Chondrocyte (in vitro differentiated cells): ENCODE data around the gene TMEM263. TPM values are rescaled to one million over a fixed set of nuclear protein-coding genes. Genes with fewer than 3 reads are reported as not detected.
"Not testable (repeated sequence)": the region's sequence is repeated elsewhere in the genome, so short reads cannot be mapped to it uniquely, and the experiment has no call there.

ENCODE experiments used
- DNase-seq: peaks from one replicate; pipeline ENCODE4 v3.0.0; 2021; ENCODE audit warnings: mixed read lengths, low spot score
- H3K27ac Mint-ChIP-seq: one replicate; pipeline ENCODE4 v1.8.0; 2021; ENCODE audit warnings: mild to moderate bottlenecking, moderate library complexity, mixed read lengths; ENCODE audit not compliant: unreplicated experiment
- H3K27me3 Mint-ChIP-seq: 2 replicates; pipeline ENCODE4 v1.8.0; 2021; ENCODE audit warnings: low read depth, mixed read lengths
- H3K36me3 Mint-ChIP-seq: 2 replicates; pipeline ENCODE4 v1.8.0; 2021; ENCODE audit warnings: low read depth, mixed read lengths
- H3K4me1 Mint-ChIP-seq: 2 replicates; pipeline ENCODE4 v1.8.0; 2021; ENCODE audit warnings: low read depth, mild to moderate bottlenecking, mixed read lengths
- H3K4me3 Mint-ChIP-seq: one replicate; pipeline ENCODE4 v1.8.0; 2021; ENCODE audit warnings: mild to moderate bottlenecking, moderate library complexity, mixed read lengths; ENCODE audit not compliant: unreplicated experiment
- H3K9me3 Mint-ChIP-seq: 2 replicates; pipeline ENCODE4 v1.8.0; 2021; ENCODE audit warnings: low read depth, mixed read lengths
- CTCF ChIP-seq: fragments of 200-600 bp; sonication (generic); IDR thresholded peaks from 2 replicates; pipeline ENCODE4 v1.5.0; 2021; ENCODE audit warnings: antibody characterized with exemption, mild to moderate bottlenecking, moderate library complexity
- total RNA-seq: library from RNA; stranded (reverse); gene quantifications from 3 replicates; pipeline ENCODE4 v1.2.1, GENCODE V29; 2021

Gene TMEM263
- total RNA-seq, 1 donor from 2014 or later: 135 TPM

GRCh38 chr12:106997916-106998315 is 42.2 kb downstream of the TMEM263 start:
- TF ChIP-seq CTCF: no peak
- Mint-ChIP-seq H3K4me3 (no peak overlapping the region), H3K27ac (no peak overlapping the region), H3K4me1 (peaks cover 24% of the 10 kb centered on the region), H3K27me3 (no peaks in the 10 kb centered on the region), H3K9me3 (no peaks in the 10 kb centered on the region), H3K36me3 (peaks cover 9% of the 10 kb centered on the region)
- no peak for DNase-seq

- H3K4me3 Mint-ChIP-seq: no peak overlapping the region
- no peak overlapping the region for H3K27ac Mint-ChIP-seq
- DNase-seq: no peak
- TF ChIP-seq CTCF: no peak
- no peaks in the 10 kb centered on the region for H3K9me3 Mint-ChIP-seq
- peaks cover 17% of the 10 kb centered on the region for H3K4me1 Mint-ChIP-seq
- H3K27me3 Mint-ChIP-seq: no peaks in the 10 kb centered on the region
- H3K36me3 Mint-ChIP-seq: peaks cover 9% of the 10 kb centered on the region
Observed at GRCh38 chr12:106999446-106999845, 43.7 kb downstream of the TMEM263 start.

GRCh38 chr12:107002665-107003064 is 47.0 kb downstream of the TMEM263 start:
- not testable (repeated sequence) for DNase-seq

GRCh38 chr12:107007411-107007810 is 51.7 kb downstream of the TMEM263 start:
- Mint-ChIP-seq H3K9me3 (peaks cover 2% of the 10 kb centered on the region), H3K27ac (no peak overlapping the region), H3K4me1 (no peaks in the 10 kb centered on the region), H3K27me3 (no peaks in the 10 kb centered on the region), H3K36me3 (peaks cover 2% of the 10 kb centered on the region), H3K4me3 (no peak overlapping the region)
- no peak for TF ChIP-seq CTCF
- DNase-seq: no peak

More at GRCh38 chr12:107002665-107003064, 47.0 kb downstream of the TMEM263 start:
- not testable (repeated sequence) for H3K27me3 Mint-ChIP-seq, H3K9me3 Mint-ChIP-seq, H3K36me3 Mint-ChIP-seq, H3K4me1 Mint-ChIP-seq, H3K4me3 Mint-ChIP-seq, H3K27ac Mint-ChIP-seq

- Mint-ChIP-seq H3K9me3 (peaks cover 2% of the 10 kb centered on the region), H3K27ac (no peak overlapping the region), H3K36me3 (peaks cover 6% of the 10 kb centered on the region), H3K4me3 (no peak overlapping the region), H3K4me1 (peaks cover 1% of the 10 kb centered on the region), H3K27me3 (no peaks in the 10 kb centered on the region)
- DNase-seq: no peak
- TF ChIP-seq CTCF: no peak
Observed at GRCh38 chr12:107011519-107011918, 55.8 kb downstream of the TMEM263 start.

GRCh38 chr12:107012736-107013425 is 57.2 kb downstream of the TMEM263 start:
- no peak overlapping the region for H3K27ac Mint-ChIP-seq

More at GRCh38 chr12:107012736-107013425, 57.2 kb downstream of the TMEM263 start:
- no peaks in the 10 kb centered on the region for H3K27me3 Mint-ChIP-seq
- no peak overlapping the region for H3K4me3 Mint-ChIP-seq
- no peak for DNase-seq
- H3K9me3 Mint-ChIP-seq: peaks cover 2% of the 10 kb centered on the region
- H3K36me3 Mint-ChIP-seq: peaks cover 7% of the 10 kb centered on the region
- H3K4me1 Mint-ChIP-seq: peaks cover 3% of the 10 kb centered on the region
- no peak for TF ChIP-seq CTCF
